HFF-Myc (cell line): Measurements from ENCODE around the gene ADK.

Experiments
- DNase-seq: peaks from one replicate; pipeline ENCODE4 v3.0.0-alpha.2; 2011; ENCODE audit warnings: low read depth; ENCODE audit errors: extremely low read depth
- H3K4me3 ChIP-seq: replicated peaks from 2 replicates; pipeline ENCODE4 v1.5.1; 2011; ENCODE audit warnings: low read depth, mild to moderate bottlenecking, control low read depth, low read length
- TF ChIP-seq, protein P1 (sequence below): IDR thresholded peaks from 2 replicates; pipeline ENCODE4 v1.5.1; 2012; ENCODE audit warnings: mild to moderate bottlenecking, low read depth, low read length, control low read depth; ENCODE audit errors: missing control alignments

The ADK gene

GRCh38 chr10:74683067-74683466, 532.0 kb downstream of the ADK start:
- DNase-seq = peak; percentile 66
- no peak overlapping the region for H3K4me3 ChIP-seq
- TF ChIP-seq, protein P1, sequence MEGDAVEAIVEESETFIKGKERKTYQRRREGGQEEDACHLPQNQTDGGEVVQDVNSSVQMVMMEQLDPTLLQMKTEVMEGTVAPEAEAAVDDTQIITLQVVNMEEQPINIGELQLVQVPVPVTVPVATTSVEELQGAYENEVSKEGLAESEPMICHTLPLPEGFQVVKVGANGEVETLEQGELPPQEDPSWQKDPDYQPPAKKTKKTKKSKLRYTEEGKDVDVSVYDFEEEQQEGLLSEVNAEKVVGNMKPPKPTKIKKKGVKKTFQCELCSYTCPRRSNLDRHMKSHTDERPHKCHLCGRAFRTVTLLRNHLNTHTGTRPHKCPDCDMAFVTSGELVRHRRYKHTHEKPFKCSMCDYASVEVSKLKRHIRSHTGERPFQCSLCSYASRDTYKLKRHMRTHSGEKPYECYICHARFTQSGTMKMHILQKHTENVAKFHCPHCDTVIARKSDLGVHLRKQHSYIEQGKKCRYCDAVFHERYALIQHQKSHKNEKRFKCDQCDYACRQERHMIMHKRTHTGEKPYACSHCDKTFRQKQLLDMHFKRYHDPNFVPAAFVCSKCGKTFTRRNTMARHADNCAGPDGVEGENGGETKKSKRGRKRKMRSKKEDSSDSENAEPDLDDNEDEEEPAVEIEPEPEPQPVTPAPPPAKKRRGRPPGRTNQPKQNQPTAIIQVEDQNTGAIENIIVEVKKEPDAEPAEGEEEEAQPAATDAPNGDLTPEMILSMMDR = no peak

DNA sequence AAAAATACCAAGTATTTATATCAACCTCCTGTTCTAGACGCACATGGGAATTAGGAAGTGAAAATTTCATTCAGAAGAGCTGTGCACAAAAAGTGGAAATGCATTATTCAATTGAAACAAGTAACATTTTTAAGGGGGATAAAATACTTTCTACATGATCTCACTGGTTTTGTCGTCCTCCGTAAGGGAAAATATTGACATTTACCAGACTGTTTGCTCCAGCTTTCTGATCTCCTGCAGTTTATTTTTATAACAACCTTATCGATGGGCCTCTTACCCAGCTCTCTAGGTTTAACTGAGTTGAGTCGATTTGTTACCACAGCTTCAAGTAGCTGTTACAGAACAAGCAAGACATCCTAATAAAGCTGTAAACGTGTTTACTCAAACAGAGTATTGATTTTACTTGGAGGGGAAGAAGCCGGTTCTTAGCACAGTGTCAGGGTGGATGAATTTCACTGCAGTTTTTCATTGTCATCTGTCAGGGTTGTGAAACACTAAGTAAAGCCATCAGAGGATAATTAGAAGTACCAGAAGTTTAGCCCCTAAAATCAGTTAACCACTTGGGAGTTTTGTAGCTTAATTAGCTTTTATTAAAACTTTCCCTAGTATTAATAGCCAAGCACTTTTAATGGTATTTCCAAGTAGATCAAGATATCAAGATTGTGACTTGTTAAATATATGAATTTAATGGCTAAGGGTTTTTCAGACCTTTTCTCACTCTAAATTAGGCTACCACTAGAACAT, 532.8 kb downstream of the ADK start:
- DNase-seq = no peak
- no peak overlapping the region for H3K4me3 ChIP-seq
- TF ChIP-seq, protein P1 = no peak

- DNase-seq = no peak
- H3K4me3 ChIP-seq = no peak overlapping the region
- TF ChIP-seq, protein P1 = no peak
These were observed 533.4 kb downstream of the ADK start for GRCh38 chr10:74684462-74684861.

DNA sequence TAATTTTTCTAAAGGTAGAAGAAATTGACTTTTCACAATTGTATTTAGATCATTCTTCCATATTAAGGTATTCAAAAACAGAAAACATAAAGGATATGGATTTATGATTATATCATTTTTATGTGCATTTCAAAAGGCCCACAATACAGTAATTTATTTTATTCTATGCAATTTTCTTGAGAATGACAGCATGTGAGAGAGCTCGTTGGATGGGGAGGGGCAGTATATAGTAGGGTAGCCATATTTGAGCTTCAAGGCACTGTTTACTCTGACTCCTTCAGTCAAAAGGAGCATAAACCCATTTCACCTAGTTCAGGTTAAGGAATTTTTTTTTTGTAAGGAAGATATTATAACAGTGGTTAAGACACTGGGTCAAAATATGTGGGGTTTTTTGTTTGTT, 534.5 kb downstream of the ADK start:
- H3K4me3 ChIP-seq = no peak overlapping the region
- TF ChIP-seq, protein P1 = no peak
- DNase-seq = no peak

GRCh38 chr10:74690393-74690792, 539.4 kb downstream of the ADK start:
- no peak overlapping the region for H3K4me3 ChIP-seq
- no peak for DNase-seq
- TF ChIP-seq, protein P1 = no peak

DNA sequence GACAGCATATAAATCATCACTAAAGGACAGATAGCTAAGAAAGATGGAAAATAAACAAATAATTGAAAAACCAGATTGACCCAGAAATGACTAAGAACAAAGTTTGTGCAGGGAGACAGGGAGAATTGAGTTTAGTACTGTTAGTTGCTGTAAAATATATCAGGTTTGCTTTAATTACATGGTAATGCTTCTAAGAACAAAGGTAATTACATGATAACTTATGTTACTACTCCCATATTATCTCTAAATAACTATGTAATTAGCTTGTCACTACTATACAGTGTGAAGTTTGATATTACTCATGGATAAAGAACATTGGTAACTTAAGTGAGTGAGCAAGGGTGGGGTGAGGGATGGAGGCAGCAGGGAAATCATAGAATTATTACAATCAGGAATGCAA, 540.1 kb downstream of the ADK start:
- TF ChIP-seq, protein P1 = no peak
- no peak for DNase-seq
- H3K4me3 ChIP-seq = no peak overlapping the region
